ENCODE results near the gene PRR13. TPM values are rescaled to one million over a fixed set of nuclear protein-coding genes. Genes with fewer than 3 reads are reported as not detected.
A peak's percentile ranks its signal among the peaks of the same experiment; 100 is the strongest.
"Not testable (repeated sequence)": the region's sequence is repeated elsewhere in the genome, so short reads cannot be mapped to it uniquely, and the experiment has no call there.

Gene PRR13
- total RNA-seq, 1 donor from 2014 or later = 59.4 TPM

GRCh38 chr12:53463802-53464560 lies 22.4 kb downstream of the PRR13 start:
- intact Hi-C loops (cut with DNase I) = no loop called here
- ATAC-seq (no peak), DNase-seq (ENCODE audit: missing footprints) (no peak)

DNA sequence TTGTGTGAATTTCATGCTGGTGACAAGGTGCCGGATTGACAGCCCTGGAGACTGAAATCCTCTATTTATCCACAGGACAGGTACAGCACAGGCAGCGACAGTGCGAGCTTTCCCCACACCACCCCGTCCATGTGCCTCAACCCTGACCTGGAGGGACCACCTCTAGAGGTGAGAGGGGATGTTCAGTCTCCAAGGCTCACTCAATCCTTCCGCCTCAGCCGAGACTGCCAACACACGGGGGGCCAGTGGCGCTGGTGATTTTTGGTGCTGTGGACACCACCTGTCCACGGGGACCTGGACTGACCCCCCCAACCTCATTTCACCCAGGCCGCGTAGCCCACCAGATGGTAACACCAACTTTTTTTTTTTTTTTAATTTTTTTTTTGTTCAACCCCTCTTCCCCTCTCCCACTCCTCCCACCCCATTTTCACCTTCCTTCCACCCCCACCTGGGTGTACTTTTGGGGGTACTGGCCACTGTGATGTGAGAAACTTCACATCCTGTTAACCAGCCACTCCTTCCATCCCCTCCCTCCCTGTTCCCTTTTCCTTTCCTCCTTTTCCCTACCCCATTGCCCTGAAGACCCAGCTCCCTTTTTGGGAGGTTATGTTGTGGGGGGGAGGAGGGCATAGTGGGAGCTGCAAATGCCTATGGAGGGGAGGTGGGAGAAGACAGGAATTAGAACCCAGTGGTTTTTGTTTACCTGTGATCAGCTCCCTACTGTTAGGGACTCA lies 23.3 kb downstream of the PRR13 start:
- ATAC-seq (no peak), DNase-seq (ENCODE audit: missing footprints) (no peak)
- intact Hi-C loops (cut with DNase I) = no loop called here

GRCh38 chr12:53465679-53466078 lies 24.1 kb downstream of the PRR13 start:
- intact Hi-C loops (cut with DNase I) = no loop called here
- ATAC-seq = no peak
- DNase-seq (ENCODE audit: missing footprints) = no peak

GRCh38 chr12:53466640-53467039 lies 25.1 kb downstream of the PRR13 start:
- DNase-seq (ENCODE audit: missing footprints) = no peak
- ATAC-seq = no peak
- intact Hi-C loops (cut with DNase I) = no loop called here

DNA sequence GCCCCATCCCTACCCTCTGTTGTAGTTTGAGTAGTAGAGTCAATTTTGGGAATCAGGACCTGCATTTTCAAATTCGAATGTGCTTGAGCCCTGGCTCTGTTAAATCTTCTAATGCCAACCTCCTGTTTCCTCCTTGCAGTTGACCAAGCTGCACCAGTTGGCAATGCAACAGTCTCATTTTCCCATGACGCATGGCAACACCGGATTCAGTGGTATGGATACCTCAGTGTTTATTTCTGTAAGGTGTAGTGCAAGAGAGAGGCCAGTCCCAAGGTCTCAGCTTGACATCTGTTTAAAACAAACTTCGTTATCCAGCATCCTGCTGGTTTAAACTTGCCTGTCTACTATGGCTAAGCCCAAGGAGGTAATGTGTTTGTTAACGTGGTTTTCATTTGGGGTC lies 25.5 kb downstream of the PRR13 start:
- ATAC-seq (no peak), DNase-seq (ENCODE audit: missing footprints) (no peak)
- intact Hi-C loops (cut with DNase I) = no loop called here

GRCh38 chr12:53467880-53468279 lies 26.3 kb downstream of the PRR13 start:
- DNase-seq (ENCODE audit: missing footprints) = no peak
- ATAC-seq = no peak
- intact Hi-C loops (cut with DNase I) = no loop called here

- ATAC-seq = no peak
- intact Hi-C loops (cut with DNase I) = no loop called here
- no peak for DNase-seq (ENCODE audit: missing footprints)
Measured at GRCh38 chr12:53468282-53468681, 26.7 kb downstream of the PRR13 start.

DNA sequence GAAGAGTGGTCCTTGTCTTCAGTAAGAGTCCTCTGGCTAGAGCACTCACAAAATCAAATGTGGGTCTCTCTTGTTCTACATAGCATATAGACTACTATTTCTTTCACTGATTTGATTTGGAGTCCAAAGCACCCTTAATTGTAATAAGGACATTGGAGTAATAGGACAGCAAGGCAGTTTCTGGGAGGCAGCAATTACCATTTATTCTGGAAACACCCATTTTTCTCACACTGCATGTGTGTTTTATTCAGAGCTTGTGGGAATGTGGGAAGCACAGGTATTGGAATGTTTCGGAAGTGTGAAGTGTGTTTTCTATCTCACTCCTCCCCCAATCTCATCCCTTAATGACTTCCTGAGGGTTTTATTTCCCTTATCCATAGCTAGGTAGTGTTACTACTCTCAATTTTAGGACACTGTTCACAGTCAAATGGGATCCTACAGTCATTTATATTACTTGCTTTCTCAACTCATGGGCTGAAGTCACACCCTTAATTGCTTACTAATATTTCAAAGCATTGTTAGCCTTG lies 30.6 kb downstream of the PRR13 start:
- intact Hi-C loops (cut with DNase I) = no loop called here
- ATAC-seq = no peak
- no peak for DNase-seq (ENCODE audit: missing footprints)

DNA sequence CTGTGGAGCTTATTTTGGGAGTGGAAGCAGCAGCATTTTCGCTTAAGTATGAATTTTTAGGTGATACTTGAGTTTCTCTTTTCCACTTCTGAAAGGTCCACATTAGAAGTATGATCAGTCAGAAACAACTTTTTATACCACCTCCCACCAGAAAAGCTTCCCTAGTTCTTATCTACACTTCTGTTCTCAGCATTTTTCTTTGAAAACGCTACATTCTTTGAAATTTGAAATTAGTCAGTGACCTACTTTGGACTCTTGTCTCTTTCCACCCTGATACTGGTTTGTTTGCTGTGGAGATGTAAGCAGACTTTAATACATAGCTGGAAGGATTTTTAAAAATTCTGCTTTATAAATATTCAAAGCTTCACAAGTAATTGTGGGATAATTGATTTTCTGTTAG lies 32.5 kb downstream of the PRR13 start:
- ATAC-seq = no peak
- DNase-seq (ENCODE audit: missing footprints) = no peak
- intact Hi-C loops (cut with DNase I) = no loop called here

DNA sequence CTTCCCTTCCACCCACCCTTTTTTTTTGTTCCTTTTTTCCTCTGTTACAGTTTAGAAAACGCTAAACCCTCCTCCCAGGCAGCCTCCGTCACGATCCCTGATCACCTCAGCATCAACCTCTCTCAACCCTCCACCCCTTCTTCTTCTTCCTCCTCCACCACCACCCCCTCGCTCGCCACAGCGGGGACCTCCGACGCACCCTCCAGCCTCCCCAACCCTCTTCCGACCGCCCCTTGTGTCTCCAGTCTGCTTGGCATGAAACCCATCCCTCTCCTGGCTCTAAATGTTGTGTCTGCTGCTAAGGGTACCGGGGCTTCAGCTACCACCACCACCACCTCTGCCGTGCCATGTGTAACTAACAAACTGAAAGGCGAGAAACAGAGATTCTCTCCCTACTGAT lies 33.3 kb downstream of the PRR13 start:
- ATAC-seq = no peak
- DNase-seq (ENCODE audit: missing footprints) = no peak
- intact Hi-C loops (cut with DNase I) = no loop called here

- ATAC-seq (peak; percentile 23), DNase-seq (ENCODE audit: missing footprints) (no peak)
- intact Hi-C loops (cut with DNase I) = no loop called here
Measured at GRCh38 chr12:53476769-53477209, 35.3 kb downstream of the PRR13 start.

DNA sequence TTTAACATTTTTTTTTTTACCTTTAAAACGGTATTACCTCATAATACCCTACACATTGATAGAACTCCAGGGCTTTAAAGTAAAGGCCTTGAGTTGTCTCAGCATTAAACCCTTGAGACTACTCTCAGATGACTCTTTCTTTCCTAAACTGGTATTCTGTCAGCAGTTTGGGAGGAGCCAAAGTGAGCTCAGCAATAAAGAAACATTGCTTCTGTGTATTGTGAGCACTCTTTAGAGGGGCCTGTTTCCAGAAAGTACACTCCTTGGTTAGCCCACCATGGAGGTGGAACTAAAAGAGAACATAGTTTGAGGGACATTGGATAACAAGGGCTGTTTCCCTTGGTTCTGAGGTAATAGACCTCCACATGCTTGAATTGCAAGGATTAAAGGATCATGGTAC lies 37.3 kb downstream of the PRR13 start:
- DNase-seq (ENCODE audit: missing footprints) (no peak), ATAC-seq (no peak)
- intact Hi-C loops (cut with DNase I) = no loop called here

DNA sequence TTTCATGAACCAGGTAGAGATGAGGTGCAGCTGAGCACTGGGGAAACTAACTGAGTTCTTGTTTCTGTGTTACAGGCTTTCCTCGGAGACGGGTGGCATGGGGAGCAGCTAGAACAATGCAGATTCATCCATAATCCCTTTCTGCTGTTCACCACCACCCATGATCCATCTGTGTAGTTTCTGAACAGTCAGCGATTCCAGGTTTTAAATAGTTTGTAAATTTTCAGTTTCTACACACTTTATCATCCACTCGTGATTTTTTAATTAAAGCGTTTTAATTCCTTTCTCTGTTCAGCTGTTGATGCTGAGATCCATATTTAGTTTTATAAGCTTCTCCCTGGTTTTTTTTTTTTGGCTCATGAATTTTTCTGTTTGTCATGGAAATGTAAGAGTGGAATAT lies 37.8 kb downstream of the PRR13 start:
- DNase-seq (ENCODE audit: missing footprints) (no peak), ATAC-seq (no peak)
- intact Hi-C loops (cut with DNase I) = no loop called here

DNA sequence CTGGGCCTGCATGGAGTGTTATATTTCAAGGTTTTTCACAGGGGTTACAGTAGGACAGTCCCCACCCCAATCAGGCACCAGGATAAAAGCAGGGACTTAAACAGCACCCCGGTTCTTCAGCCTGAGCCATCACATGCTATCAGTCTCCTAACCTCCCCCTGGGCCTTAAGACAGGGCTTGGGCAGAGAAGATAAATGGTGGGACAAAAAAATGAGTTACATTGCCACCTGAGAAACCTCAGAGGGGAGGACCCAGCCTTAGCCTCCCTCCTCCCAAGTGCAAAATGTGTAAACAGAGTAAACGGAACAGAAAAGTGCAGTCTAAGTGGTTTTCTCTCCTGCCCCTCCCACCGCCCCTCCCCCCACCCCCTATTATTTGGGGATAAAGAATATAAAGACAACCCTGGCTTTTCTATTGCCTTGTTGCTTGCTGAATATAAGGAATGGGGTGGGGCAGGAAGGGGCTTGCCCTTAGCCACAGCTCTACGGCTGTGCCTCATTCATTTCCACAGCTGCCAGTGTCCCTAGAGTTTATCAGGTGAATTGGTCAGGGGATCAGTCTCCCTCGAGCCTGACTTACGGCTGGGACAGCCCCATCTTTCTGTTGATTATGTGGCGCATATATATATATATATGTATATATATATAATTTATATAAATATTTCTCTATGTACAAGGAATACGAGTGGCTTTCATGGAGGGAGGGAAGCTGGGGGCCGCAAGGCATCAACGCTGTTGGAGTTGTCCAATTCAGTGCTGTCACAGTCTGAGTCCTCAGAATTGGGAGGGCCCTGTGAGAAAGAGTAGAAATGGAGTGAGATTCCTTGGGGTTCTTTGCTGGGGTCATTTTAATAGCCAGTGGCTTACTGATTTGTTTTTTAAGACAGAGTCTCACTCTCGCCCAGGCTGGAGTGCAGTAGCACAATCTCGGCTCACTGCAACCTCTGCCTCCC lies 39.2 kb downstream of the PRR13 start:
- intact Hi-C loops (cut with DNase I) = no loop called here
- DNase-seq (ENCODE audit: missing footprints) = no peak
- ATAC-seq = no peak

- intact Hi-C loops (cut with DNase I); ATAC-seq; DNase-seq (ENCODE audit: missing footprints): not testable (repeated sequence)
Measured at GRCh38 chr12:53481458-53481857, 39.9 kb downstream of the PRR13 start.

DNA sequence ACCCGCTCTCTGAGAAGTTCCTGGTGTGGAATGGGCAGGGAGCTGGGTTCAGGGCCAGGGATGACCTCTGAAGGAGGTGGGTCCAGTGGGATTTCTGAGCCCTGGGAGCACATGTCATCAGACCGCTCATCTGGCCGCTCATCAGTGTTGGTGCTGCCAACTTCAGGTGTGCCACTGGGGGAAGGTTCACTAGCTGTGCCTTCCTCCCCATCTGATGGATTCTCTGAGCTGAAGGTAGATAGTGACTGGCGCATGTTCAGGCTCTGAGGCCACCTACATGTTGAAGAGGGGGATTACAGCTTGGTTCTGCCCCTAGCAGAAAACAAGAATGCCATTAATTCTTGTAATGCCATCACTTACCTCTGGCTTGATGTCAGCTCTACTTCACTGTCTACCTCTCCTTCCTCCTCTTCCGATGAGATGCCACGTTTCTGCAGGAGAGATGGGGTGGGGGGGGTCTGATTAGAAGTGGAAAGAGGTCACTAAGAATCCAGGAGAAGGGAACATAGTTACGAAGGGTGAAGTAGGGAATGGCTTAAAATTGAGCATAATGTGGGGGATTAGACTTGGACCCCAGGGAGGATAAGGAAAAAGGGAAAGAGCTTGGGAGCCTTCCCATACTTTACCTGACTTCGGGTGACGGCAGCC lies 40.5 kb downstream of the PRR13 start:
- DNase-seq (ENCODE audit: missing footprints) (no peak), ATAC-seq (no peak)
- intact Hi-C loops (cut with DNase I) = no loop called here

GRCh38 chr12:53482626-53483168 lies 41.2 kb downstream of the PRR13 start:
- DNase-seq (ENCODE audit: missing footprints) = no peak
- peak; percentile 12 for ATAC-seq
- intact Hi-C loops (cut with DNase I) = no loop called here

- intact Hi-C loops (cut with DNase I) = no loop called here
- ATAC-seq (peak; percentile 14), DNase-seq (ENCODE audit: missing footprints) (no peak)
Measured at GRCh38 chr12:53483225-53483978, 41.9 kb downstream of the PRR13 start.
